COR-L47 (cell line): ENCODE measurements around the gene RDX.
"Not testable (repeated sequence)": the region's sequence is repeated elsewhere in the genome, so short reads cannot be mapped to it uniquely, and the experiment has no call there.

ENCODE experiments used
- DNase-seq: peaks from one replicate; lab custom pipeline; 2025; lab: John Stamatoyannopoulos, UW

Gene RDX

GRCh38 chr11:110272919-110273318, 23.5 kb downstream of the RDX start:
- DNase-seq = no peak

GRCh38 chr11:110269996-110270395, 26.4 kb downstream of the RDX start:
- no peak for DNase-seq

- no peak for DNase-seq
Observed at GRCh38 chr11:110268441-110268840, 28.0 kb downstream of the RDX start.

GRCh38 chr11:110262072-110262403, 34.4 kb downstream of the RDX start:
- DNase-seq = no peak

- no peak for DNase-seq
Observed at GRCh38 chr11:110261195-110262071, 35.0 kb downstream of the RDX start.

GRCh38 chr11:110253525-110253924, 42.9 kb downstream of the RDX start:
- DNase-seq = no peak

GRCh38 chr11:110251836-110252235, 44.6 kb downstream of the RDX start:
- DNase-seq = peak; percentile 63

- DNase-seq = no peak
Observed at GRCh38 chr11:110250168-110250567, 46.2 kb downstream of the RDX start.

GRCh38 chr11:110249766-110250165, 46.6 kb downstream of the RDX start:
- no peak for DNase-seq

- DNase-seq = no peak
Observed at GRCh38 chr11:110249066-110249465, 47.3 kb downstream of the RDX start.

GRCh38 chr11:110243791-110244190, 52.6 kb downstream of the RDX start:
- DNase-seq = no peak

GRCh38 chr11:110242746-110243145, 53.7 kb downstream of the RDX start:
- DNase-seq = no peak

GRCh38 chr11:110242188-110242587, 54.2 kb downstream of the RDX start:
- no peak for DNase-seq

- no peak for DNase-seq
Observed at GRCh38 chr11:110235966-110236365, 60.4 kb downstream of the RDX start.

GRCh38 chr11:110230377-110230776, 66.0 kb downstream of the RDX start:
- no peak for DNase-seq

GRCh38 chr11:110219006-110219785, 77.2 kb downstream of the RDX start:
- DNase-seq = no peak

- no peak for DNase-seq
Observed at GRCh38 chr11:110217936-110218335, 78.5 kb downstream of the RDX start.

GRCh38 chr11:110217223-110217877, 79.1 kb downstream of the RDX start:
- no peak for DNase-seq

- DNase-seq = not testable (repeated sequence)
Observed at GRCh38 chr11:110209313-110209694, 87.1 kb downstream of the RDX start.

- peak; percentile 16 for DNase-seq
Observed at GRCh38 chr11:110208678-110209312, 87.6 kb downstream of the RDX start.

- DNase-seq = no peak
Observed at GRCh38 chr11:110207123-110207522, 89.3 kb downstream of the RDX start.

GRCh38 chr11:110200836-110201235, 95.6 kb downstream of the RDX start:
- no peak for DNase-seq
